ENCODE data around the gene TMEM168. TPM values are rescaled to one million over a fixed set of nuclear protein-coding genes. Genes with fewer than 3 reads are reported as not detected.

TMEM168 gene
- total and polyA plus RNA-seq, 2 of the 13 experiments (the other 11 are each of a cell fraction or from before 2014, with no cell fraction given): 8.7 to 15.7 TPM

- TF ChIP-seq, protein P1, sequence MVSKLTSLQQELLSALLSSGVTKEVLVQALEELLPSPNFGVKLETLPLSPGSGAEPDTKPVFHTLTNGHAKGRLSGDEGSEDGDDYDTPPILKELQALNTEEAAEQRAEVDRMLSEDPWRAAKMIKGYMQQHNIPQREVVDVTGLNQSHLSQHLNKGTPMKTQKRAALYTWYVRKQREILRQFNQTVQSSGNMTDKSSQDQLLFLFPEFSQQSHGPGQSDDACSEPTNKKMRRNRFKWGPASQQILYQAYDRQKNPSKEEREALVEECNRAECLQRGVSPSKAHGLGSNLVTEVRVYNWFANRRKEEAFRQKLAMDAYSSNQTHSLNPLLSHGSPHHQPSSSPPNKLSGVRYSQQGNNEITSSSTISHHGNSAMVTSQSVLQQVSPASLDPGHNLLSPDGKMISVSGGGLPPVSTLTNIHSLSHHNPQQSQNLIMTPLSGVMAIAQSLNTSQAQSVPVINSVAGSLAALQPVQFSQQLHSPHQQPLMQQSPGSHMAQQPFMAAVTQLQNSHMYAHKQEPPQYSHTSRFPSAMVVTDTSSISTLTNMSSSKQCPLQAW (CRISPR knock-in tag; IDR thresholded peaks at IDR 0.05): peak; percentile 38; the same call in 1 of the 2 replicates
- TF ChIP-seq KLF15 (CRISPR knock-in tag; IDR thresholded peaks at IDR 0.05; ENCODE audit: borderline replicate concordance) (no peak), ZFX (CRISPR knock-in tag; IDR thresholded peaks at IDR 0.05; ENCODE audit: low read depth) (peak; percentile 91), ZBTB10 (CRISPR knock-in tag; IDR thresholded peaks at IDR 0.05; ENCODE audit: borderline replicate concordance) (peak; percentile 65), ZNF383 (CRISPR knock-in tag; IDR thresholded peaks at IDR 0.05; ENCODE audit: borderline replicate concordance) (no peak), RERE (CRISPR knock-in tag; IDR thresholded peaks at IDR 0.05; ENCODE audit: low read depth) (no peak; the same call in 1 of the 2 replicates), ZFP37 (CRISPR knock-in tag; IDR thresholded peaks at IDR 0.05; ENCODE audit: borderline replicate concordance) (no peak), ZNF264 (CRISPR knock-in tag; IDR thresholded peaks at IDR 0.05) (no peak), ZNF784 (CRISPR knock-in tag; IDR thresholded peaks at IDR 0.05; ENCODE audit: borderline replicate concordance) (peak; percentile 29; the same call in 1 of the 2 replicates), AKAP8 (CRISPR knock-in tag; IDR thresholded peaks at IDR 0.05) (peak; percentile 77; the same call in 1 of the 2 replicates), MAX (IDR thresholded peaks at IDR 0.05) (peak; percentile 56), DDIT3 (CRISPR knock-in tag; IDR thresholded peaks at IDR 0.05) (no peak), JARID2 (CRISPR knock-in tag; IDR thresholded peaks at IDR 0.05; ENCODE audit: insufficient replicate concordance) (no peak), KDM4B (CRISPR knock-in tag; IDR thresholded peaks at IDR 0.05) (0 out of 2 replicates have a peak, but pooled peaks have one; percentile 15), ZNF768 (CRISPR knock-in tag; IDR thresholded peaks at IDR 0.05) (peak; percentile 52; the same call in 1 of the 2 replicates)
- TF ChIP-seq, protein P2, sequence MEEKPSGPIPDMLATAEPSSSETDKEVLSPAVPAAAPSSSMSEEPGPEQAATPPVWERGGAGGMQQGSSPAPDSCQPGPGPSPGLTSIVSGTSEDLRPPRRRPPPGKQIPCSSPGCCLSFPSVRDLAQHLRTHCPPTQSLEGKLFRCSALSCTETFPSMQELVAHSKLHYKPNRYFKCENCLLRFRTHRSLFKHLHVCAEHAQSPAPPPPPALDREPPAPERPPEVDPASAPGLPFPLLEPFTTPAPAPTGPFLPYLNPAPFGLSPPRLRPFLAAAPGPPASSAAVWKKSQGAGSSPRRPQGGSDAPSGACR (CRISPR knock-in tag; IDR thresholded peaks at IDR 0.05): no peak
These were observed at the start of gene TMEM168 (continued) for GRCh38 chr7:112789817-112790585.
